IMR-90 (cell line): Measurements from ENCODE around the gene LIN28A. TPM values are rescaled to one million over a fixed set of nuclear protein-coding genes. Genes with fewer than 3 reads are reported as not detected.

Source experiments
- ATAC-seq: fragments of 200-7000 bp; cut with Tn5 transposase; 2 replicates; pipeline ENCODE4 v1.9.1; 2020; ENCODE audit warnings: low read depth, mild to moderate bottlenecking, moderate library complexity
- BruUV-seq: library from RNA; stranded (reverse); fragments of 400-500 nt; replicated peaks from 2 replicates; lab custom pipeline; 2021; lab: Mats Ljungman, UMichigan
- CTCF ChIA-PET: fragments of 300-600 bp; formaldehyde crosslinking; extraction: SDS; loops from one replicate; lab custom pipeline; 2021; ENCODE audit warnings: antibody characterized with exemption; lab: Yijun Ruan, JAX
- POLR2A ChIA-PET: fragments of 300-600 bp; sonication (Branson Sonifier 250); formaldehyde crosslinking; loops from one replicate; lab custom pipeline; 2022; ENCODE audit warnings: antibody characterized with exemption; ENCODE audit not compliant: unreplicated experiment; lab: Charles Lee
- DNase-seq: peaks from one replicate; pipeline ENCODE4 v3.0.0; 2013
- H2AFZ ChIP-seq: replicated peaks from 2 replicates; pipeline ENCODE3; 2013; ENCODE audit warnings: low read length, mild to moderate bottlenecking; ENCODE audit not compliant: poor library complexity
- H2AK5ac ChIP-seq: 2 replicates; pipeline ENCODE4 v1.6.1; 2013; ENCODE audit warnings: low read depth, low read length, inconsistent platforms
- H2AK9ac ChIP-seq: replicated peaks from 2 replicates; pipeline ENCODE3; 2013; ENCODE audit warnings: mild to moderate bottlenecking, low read depth, low read length, moderate library complexity; ENCODE audit not compliant: poor library complexity
- H2BK120ac ChIP-seq: 2 replicates; pipeline ENCODE4 v1.6.1; 2013; ENCODE audit warnings: low read depth, low read length, inconsistent platforms
- H2BK15ac ChIP-seq: 3 replicates; pipeline ENCODE4 v1.6.1; 2013; ENCODE audit warnings: low read depth, low read length, inconsistent platforms
- H2BK20ac ChIP-seq: 2 replicates; pipeline ENCODE4 v1.6.1; 2013; ENCODE audit warnings: low read depth, mild to moderate bottlenecking, inconsistent platforms, low read length, moderate library complexity
- H2BK5ac ChIP-seq: 2 replicates; pipeline ENCODE4 v1.6.1; 2013; ENCODE audit warnings: mild to moderate bottlenecking, low read depth, low read length, inconsistent platforms; ENCODE audit not compliant: poor library complexity, severe bottlenecking
- H3K14ac ChIP-seq: replicated peaks from 2 replicates; pipeline ENCODE4 v1.6.1; 2013; ENCODE audit warnings: low read depth, low read length, inconsistent platforms
- H3K18ac ChIP-seq: 2 replicates; pipeline ENCODE4 v1.6.1; 2013; ENCODE audit warnings: low read depth, low read length, control low read depth
- H3K23ac ChIP-seq: 2 replicates; pipeline ENCODE4 v1.6.1; 2013; ENCODE audit warnings: low read depth, low read length, inconsistent platforms
- H3K27ac ChIP-seq: 2 replicates; pipeline ENCODE4 v1.5.1; 2013; ENCODE audit warnings: mild to moderate bottlenecking, control low read depth, low read length; ENCODE audit not compliant: insufficient read depth
- H3K27me3 ChIP-seq: 2 replicates; pipeline ENCODE4 v1.6.1; 2013; ENCODE audit warnings: low read length; ENCODE audit not compliant: control insufficient read depth, insufficient read depth
- H3K36me3 ChIP-seq: 2 replicates; pipeline ENCODE4 v1.6.1; 2013; ENCODE audit warnings: low read length, mixed read lengths; ENCODE audit not compliant: control insufficient read depth, insufficient read depth
- H3K4ac ChIP-seq: 2 replicates; pipeline ENCODE4 v1.6.1; 2013; ENCODE audit warnings: low read depth, low read length, inconsistent platforms
- H3K4me1 ChIP-seq: 2 replicates; pipeline ENCODE4 v1.6.1; 2013; ENCODE audit warnings: low read length, mixed read lengths; ENCODE audit not compliant: control insufficient read depth, insufficient read depth
- H3K4me2 ChIP-seq: 2 replicates; pipeline ENCODE4 v1.6.1; 2013; ENCODE audit warnings: low read depth, mild to moderate bottlenecking, control low read depth, low read length, moderate library complexity
- H3K4me3 ChIP-seq: 2 replicates; pipeline ENCODE4 v1.5.1; 2013; ENCODE audit warnings: low read depth, mild to moderate bottlenecking, control low read depth, low read length, moderate library complexity; ENCODE audit not compliant: insufficient read depth
- H3K56ac ChIP-seq: 2 replicates; pipeline ENCODE4 v1.6.1; 2013; ENCODE audit warnings: low read length, inconsistent platforms; ENCODE audit not compliant: insufficient read depth; ENCODE audit errors: extremely low read depth
- H3K79me1 ChIP-seq, 2 experiments: 2 replicates each; pipeline ENCODE4 v1.6.1; 2013; ENCODE audit warnings: low read length in 2 of 2, inconsistent platforms in 1 of 2, low read depth in 1 of 2
- H3K9ac ChIP-seq: 2 replicates; pipeline ENCODE4 v1.6.1; 2013; ENCODE audit warnings: low read depth, low read length, control low read depth
- H3K9me1 ChIP-seq: 2 replicates; pipeline ENCODE4 v1.6.1; 2013; ENCODE audit warnings: low read length, inconsistent platforms; ENCODE audit not compliant: insufficient read depth
- H3K9me3 ChIP-seq: 2 replicates; pipeline ENCODE4 v1.6.1; 2013; ENCODE audit warnings: low read length; ENCODE audit not compliant: control insufficient read depth, insufficient read depth
- H4K20me1 ChIP-seq: 2 replicates; pipeline ENCODE4 v1.6.1; 2013; ENCODE audit warnings: low read length, inconsistent platforms; ENCODE audit not compliant: insufficient read depth
- H4K5ac ChIP-seq: 2 replicates; pipeline ENCODE4 v1.6.1; 2013; ENCODE audit warnings: mild to moderate bottlenecking, low read depth, low read length, control low read depth
- H4K8ac ChIP-seq, 2 experiments: 2 replicates each; pipeline ENCODE4 v1.6.1; 2013; ENCODE audit warnings: low read depth in 2 of 2, low read length in 2 of 2, control low read depth in 1 of 2, inconsistent platforms in 1 of 2
- H4K91ac ChIP-seq: 2 replicates; pipeline ENCODE4 v1.6.1; 2013; ENCODE audit warnings: low read depth, low read length, inconsistent platforms; ENCODE audit not compliant: insufficient read depth
- CEBPB ChIP-seq: IDR thresholded peaks from 2 replicates; pipeline ENCODE4 v1.6.1; 2012; ENCODE audit warnings: low read depth, low read length, improper control_type of control experiment
- CTCF ChIP-seq: conservative IDR thresholded peaks from 2 replicates; pipeline ENCODE4 v1.5.1; 2012; ENCODE audit warnings: mild to moderate bottlenecking, low read depth, low read length, improper control_type of control experiment
- WGBS, 2 experiments: methylation state at CpG; one replicate each; pipeline versions ENCODE4 v1.1.5 to v1.1.7; 2013; ENCODE audit warnings: missing lambda C conversion rate in 2 of 2; ENCODE audit not compliant: insufficient read length in 1 of 2; ENCODE audit errors: extremely low coverage in 2 of 2; 5-methylcytosine and 5-hydroxymethylcytosine counted together
- dilution Hi-C: fragments of 300-500 bp; cut with HindIII; formaldehyde crosslinking; loops from one replicate; pipeline ENCODE4 v1.14.3; 2018; ENCODE audit warnings: low sequenced_read_pairs; ENCODE audit not compliant: unreplicated experiment
- in situ Hi-C: fragments of 300-500 bp; cut with MboI; formaldehyde crosslinking; loops from 3 replicates; pipeline ENCODE4 v1.14.3; 2019; ENCODE audit warnings: low sequenced_read_pairs, inconsistent platforms, mixed read lengths
- intact Hi-C: fragments of 100-400 bp; cut with micrococcal nuclease; formaldehyde crosslinking; loops from 2 replicates; pipeline ENCODE4 v1.10.0; 2022
- polyA plus RNA-seq, 3 experiments: library from polyadenylated mRNA; depleted of rRNA; stranded (reverse); fragments of >200 nt; gene quantifications; 2 replicates each; pipeline ENCODE4 v1.2.3, GENCODE V29; 2012; ENCODE audit warnings: low replicate concordance in 1 of 3
- total RNA-seq: library from RNA; depleted of rRNA; stranded (reverse); fragments of >200 nt; gene quantifications from 2 replicates; pipeline ENCODE4 v1.2.3, GENCODE V29; 2012

LIN28A gene
- total and polyA plus RNA-seq, 2 of the 4 experiments (the other 2 are of a cell fraction), result not detected

DNA sequence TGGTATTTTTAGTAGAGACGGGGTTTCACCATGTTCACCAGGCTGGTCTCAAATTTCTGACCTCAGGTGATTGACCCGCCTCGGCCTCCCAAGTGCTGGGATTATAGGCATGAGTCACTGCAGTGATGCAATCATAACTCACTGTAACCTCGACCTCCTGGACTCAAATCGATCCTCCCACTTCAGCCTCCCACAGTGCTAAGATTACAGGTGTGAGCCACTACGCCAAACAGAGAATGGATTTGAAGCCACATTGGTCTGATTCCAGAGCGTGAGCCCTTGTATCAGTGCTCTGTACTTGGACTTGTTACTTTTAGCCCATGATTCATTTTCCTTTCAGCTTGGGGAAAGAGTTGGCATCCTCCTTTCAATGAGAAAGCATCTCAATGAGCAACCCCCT is 23.2 kb upstream of the LIN28A start:
- Histone ChIP-seq H2BK5ac (no peak overlapping the region), H4K8ac (no peak overlapping the region), H3K4ac (no peak overlapping the region), H3K56ac (no peak overlapping the region), H3K4me2 (no peak overlapping the region), H3K18ac (no peak overlapping the region), H3K9ac (no peak overlapping the region), H3K4me1 (peaks cover 2% of the 10 kb centered on the region), H2AFZ (no peak overlapping the region), H3K9me1 (no peaks in the 10 kb centered on the region), H2BK15ac (no peak overlapping the region), H3K36me3 (no peaks in the 10 kb centered on the region), H2AK5ac (no peak overlapping the region), H3K9me3 (no peaks in the 10 kb centered on the region), H4K20me1 (no peaks in the 10 kb centered on the region), H3K27me3 (no peaks in the 10 kb centered on the region), H2BK20ac (no peak overlapping the region), H4K5ac (no peak overlapping the region), H3K79me1 (no peaks in the 10 kb centered on the region), H2BK120ac (no peak overlapping the region), H3K4me3 (no peak overlapping the region), H4K91ac (no peak overlapping the region), H3K27ac (no peak overlapping the region), H2AK9ac (no peak overlapping the region), H3K14ac (no peak overlapping the region), H3K23ac (no peak overlapping the region)
- DNase-seq (peak; percentile 55), ATAC-seq (no peak)
- no TSS peak for BruUV-seq
- TF ChIP-seq CTCF (no peak), CEBPB (peak; percentile 84)
- WGBS, 2 experiments, result 71% methylated on average over 2 of the region's 7 CpGs; no CpG with 5 or more reads in 1 of the 2 experiments
- dilution Hi-C loops (no loop called here), intact Hi-C loops (no loop called here), in situ Hi-C loops (no loop called here)
- CTCF ChIA-PET, result no interaction called here
- POLR2A ChIA-PET, result interaction anchor here (0.6 kb wide), 1 partner anchor 30 kb away, joined by 7 read pairs; no protein-coding TSS in a partner anchor
